ENCODE results near the gene DNAH10.
A peak's percentile ranks its signal among the peaks of the same experiment; 100 is the strongest.
"Not testable (repeated sequence)": the region's sequence is repeated elsewhere in the genome, so short reads cannot be mapped to it uniquely, and the experiment has no call there.

The DNAH10 gene

GRCh38 chr12:123907726-123908476 is 145.8 kb downstream of the DNAH10 start:
- no peak for DNase-seq (ENCODE audit: low spot score)

- DNase-seq (ENCODE audit: low spot score): no peak
Observed at GRCh38 chr12:123908884-123909725, 147.0 kb downstream of the DNAH10 start.

- DNase-seq (ENCODE audit: low spot score): no peak
Observed at GRCh38 chr12:123910057-123910456, 148.0 kb downstream of the DNAH10 start.

- no peak for DNase-seq (ENCODE audit: low spot score)
Observed at GRCh38 chr12:123910761-123911193, 148.7 kb downstream of the DNAH10 start.

GRCh38 chr12:123911672-123912409 is 149.7 kb downstream of the DNAH10 start:
- not testable (repeated sequence) for DNase-seq (ENCODE audit: low spot score)

- peak; percentile 29 for DNase-seq (ENCODE audit: low spot score)
Observed at GRCh38 chr12:123912415-123913380, 150.6 kb downstream of the DNAH10 start.

GRCh38 chr12:123914726-123915333 is 152.7 kb downstream of the DNAH10 start:
- DNase-seq (ENCODE audit: low spot score): no peak

- no peak for DNase-seq (ENCODE audit: low spot score)
Observed at GRCh38 chr12:123916729-123917128, 154.6 kb downstream of the DNAH10 start.

- no peak for DNase-seq (ENCODE audit: low spot score)
Observed at GRCh38 chr12:123917337-123917850, 155.3 kb downstream of the DNAH10 start.

GRCh38 chr12:123919980-123920360 is 157.9 kb downstream of the DNAH10 start:
- DNase-seq (ENCODE audit: low spot score): no peak

GRCh38 chr12:123923038-123923437 is 160.9 kb downstream of the DNAH10 start:
- no peak for DNase-seq (ENCODE audit: low spot score)

- no peak for DNase-seq (ENCODE audit: low spot score)
Observed at GRCh38 chr12:123923927-123924326, 161.8 kb downstream of the DNAH10 start.

- DNase-seq (ENCODE audit: low spot score): no peak
Observed at GRCh38 chr12:123924539-123924938, 162.4 kb downstream of the DNAH10 start.

- DNase-seq (ENCODE audit: low spot score): no peak
Observed at GRCh38 chr12:123928274-123928865, 166.3 kb downstream of the DNAH10 start.

- no peak for DNase-seq (ENCODE audit: low spot score)
Observed at GRCh38 chr12:123928897-123929296, 166.8 kb downstream of the DNAH10 start.

- no peak for DNase-seq (ENCODE audit: low spot score)
Observed at GRCh38 chr12:123929946-123930583, 168.0 kb downstream of the DNAH10 start.

- no peak for DNase-seq (ENCODE audit: low spot score)
Observed at GRCh38 chr12:123931686-123932321, 169.7 kb downstream of the DNAH10 start.

GRCh38 chr12:123933214-123933613 is 171.1 kb downstream of the DNAH10 start:
- no peak for DNase-seq (ENCODE audit: low spot score)

GRCh38 chr12:123934016-123934620 is 172.0 kb downstream of the DNAH10 start:
- no peak for DNase-seq (ENCODE audit: low spot score)

All from HuH-7 (cell line).